Neural cell (in vitro differentiated cells): ENCODE results near the gene IGSF21. TPM values are rescaled to one million over a fixed set of nuclear protein-coding genes. Genes with fewer than 3 reads are reported as not detected.

Experiments used
- H2AFZ ChIP-seq: fragments of 200-600, 300-800 bp; sonication (generic), shearing (Covaris generic); 2 replicates; pipeline ENCODE4 v1.6.0; 2014; ENCODE audit warnings: low read depth, mild to moderate bottlenecking, antibody characterized with exemption, low read length, moderate library complexity
- H3F3A ChIP-seq: fragments of 200-600 bp; shearing (Covaris generic); 2 replicates; pipeline ENCODE4 v1.6.1; 2016; ENCODE audit warnings: mild to moderate bottlenecking, moderate library complexity, mixed read lengths, antibody characterized with exemption, low read length; ENCODE audit not compliant: insufficient read depth, poor library complexity, severe bottlenecking
- H3K27ac ChIP-seq: fragments of 200-600, 300-800 bp; sonication (generic), shearing (Covaris generic); 2 replicates; pipeline ENCODE4 v1.5.1; 2014; ENCODE audit warnings: mild to moderate bottlenecking, low read length, moderate library complexity
- H3K27me3 ChIP-seq: fragments of 300-800, 200-600 bp; sonication (generic), shearing (Covaris generic); 2 replicates; pipeline ENCODE4 v1.6.0; 2014; ENCODE audit warnings: mild to moderate bottlenecking, low read depth, low read length, moderate library complexity; ENCODE audit not compliant: insufficient read depth
- H3K36me3 ChIP-seq: fragments of 300-800, 200-600 bp; sonication (generic), shearing (Covaris generic); 2 replicates; pipeline ENCODE4 v1.5.1; 2014; ENCODE audit warnings: mild to moderate bottlenecking, antibody characterized with exemption, low read length, moderate library complexity; ENCODE audit not compliant: insufficient read depth
- H3K4me2 ChIP-seq: fragments of 300-800, 200-600 bp; sonication (generic), shearing (Covaris generic); 2 replicates; pipeline ENCODE4 v1.6.0; 2014; ENCODE audit warnings: mild to moderate bottlenecking, low read length
- H3K4me3 ChIP-seq: fragments of 300-800, 200-600 bp; sonication (generic), shearing (Covaris generic); 2 replicates; pipeline ENCODE4 v1.5.1; 2014; ENCODE audit warnings: mild to moderate bottlenecking, low read length, moderate library complexity
- H3K79me2 ChIP-seq: fragments of 200-600 bp; shearing (Covaris generic); replicated peaks from 2 replicates; pipeline ENCODE4 v1.6.0; 2014; ENCODE audit warnings: mild to moderate bottlenecking, low read length, moderate library complexity; ENCODE audit not compliant: insufficient read depth
- H3K9ac ChIP-seq: fragments of 300-800, 200-600 bp; sonication (generic), shearing (Covaris generic); 2 replicates; pipeline ENCODE4 v1.6.1; 2016; ENCODE audit warnings: mild to moderate bottlenecking, low read length, mixed read lengths
- H3K9me2 ChIP-seq: fragments of 200-600 bp; shearing (Covaris generic); 2 replicates; pipeline ENCODE4 v1.6.1; 2016; ENCODE audit warnings: mild to moderate bottlenecking, low read length, mixed read lengths; ENCODE audit not compliant: insufficient read depth
- H3K9me3 ChIP-seq: fragments of 200-600, 300-800 bp; sonication (generic), shearing (Covaris generic); 2 replicates; pipeline ENCODE4 v1.6.1; 2016; ENCODE audit warnings: mild to moderate bottlenecking, mixed run types, low read length, moderate library complexity, mixed read lengths
- H4K20me1 ChIP-seq: fragments of 200-600 bp; shearing (Covaris generic); 2 replicates; pipeline ENCODE4 v1.6.1; 2016; ENCODE audit warnings: mild to moderate bottlenecking, mixed run types; ENCODE audit not compliant: insufficient read depth
- EP300 ChIP-seq: fragments of 450-650 bp; conservative IDR thresholded peaks from 2 replicates; pipeline ENCODE4 v1.6.1; 2014; ENCODE audit warnings: antibody characterized with exemption, mild to moderate bottlenecking, moderate library complexity; ENCODE audit not compliant: poor library complexity, severe bottlenecking
- EZH2 ChIP-seq: fragments of 200-600, 300-800 bp; shearing (Covaris generic), sonication (generic); IDR thresholded peaks from 2 replicates; pipeline ENCODE4 v1.6.1; 2014; ENCODE audit warnings: antibody characterized with exemption, low read length, borderline replicate concordance, mild to moderate bottlenecking; ENCODE audit not compliant: insufficient read depth, poor library complexity, severe bottlenecking
- MXI1 ChIP-seq: fragments of 450-650 bp; conservative IDR thresholded peaks from 2 replicates; pipeline ENCODE4 v1.6.1; 2014; ENCODE audit warnings: antibody characterized with exemption, mild to moderate bottlenecking; ENCODE audit not compliant: poor library complexity, severe bottlenecking
- POLR2AphosphoS5 ChIP-seq: IDR thresholded peaks from 2 replicates; pipeline ENCODE4 v1.6.1; 2012
- RAD21 ChIP-seq: fragments of 450-650 bp; conservative IDR thresholded peaks from 2 replicates; pipeline ENCODE4 v1.6.1; 2014; ENCODE audit warnings: antibody characterized with exemption, mild to moderate bottlenecking, moderate library complexity
- SMC3 ChIP-seq: fragments of 450-650 bp; conservative IDR thresholded peaks from 2 replicates; pipeline ENCODE4 v1.6.1; 2014; ENCODE audit warnings: antibody characterized with exemption, mild to moderate bottlenecking, moderate library complexity; ENCODE audit not compliant: poor library complexity
- TAF1 ChIP-seq: IDR thresholded peaks from 2 replicates; pipeline ENCODE4 v1.6.1; 2012; ENCODE audit warnings: low read depth
- polyA plus RNA-seq: library from polyadenylated mRNA; depleted of rRNA; stranded (reverse); fragments of >200 nt; gene quantifications from 2 replicates; pipeline ENCODE4 v1.2.3, GENCODE V29; 2014
- TF ChIP-seq, protein P1 (sequence below): IDR thresholded peaks from 2 replicates; pipeline ENCODE4 v1.6.1; 2012; ENCODE audit warnings: borderline replicate concordance
- TF ChIP-seq, protein P2 (sequence below): fragments of 450-650 bp; IDR thresholded peaks from 2 replicates; pipeline ENCODE4 v1.5.1; 2014; ENCODE audit warnings: antibody characterized with exemption, mild to moderate bottlenecking, moderate library complexity; ENCODE audit not compliant: poor library complexity, severe bottlenecking

Gene IGSF21
- polyA plus RNA-seq, 1 donor from 2014 or later, result 2.4 TPM

DNA sequence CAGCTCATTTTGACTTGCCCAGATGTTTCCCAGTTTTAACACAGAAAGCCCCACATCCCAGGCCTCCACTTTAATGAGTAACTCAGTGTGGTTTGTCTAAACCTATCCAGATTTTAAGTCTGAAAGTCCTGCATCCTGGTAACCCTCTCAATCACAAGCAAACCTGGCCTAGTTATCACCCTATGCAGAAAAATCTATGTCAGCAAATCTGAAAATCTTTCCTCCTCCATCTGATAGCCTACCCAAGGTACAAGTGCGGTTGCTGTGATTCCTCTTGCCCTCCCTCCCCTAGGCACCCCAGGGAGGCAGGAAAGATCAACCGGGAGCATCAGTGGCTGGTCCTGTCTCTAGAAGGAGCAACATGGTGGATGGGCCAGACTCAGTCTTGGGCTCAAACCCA is 163.7 kb downstream of the IGSF21 start:
- Histone ChIP-seq H3K9me3 (no peaks in the 10 kb centered on the region), H3K4me3 (no peak overlapping the region), H3K79me2 (no peaks in the 10 kb centered on the region), H2AFZ (no peak overlapping the region), H3K9ac (no peak overlapping the region), H3K9me2 (no peaks in the 10 kb centered on the region), H3K27ac (no peak overlapping the region), H3K4me2 (no peak overlapping the region), H4K20me1 (no peaks in the 10 kb centered on the region), H3K36me3 (no peaks in the 10 kb centered on the region), H3K27me3 (no peaks in the 10 kb centered on the region), H3F3A (no peaks in the 10 kb centered on the region)
- TF ChIP-seq, protein P1, sequence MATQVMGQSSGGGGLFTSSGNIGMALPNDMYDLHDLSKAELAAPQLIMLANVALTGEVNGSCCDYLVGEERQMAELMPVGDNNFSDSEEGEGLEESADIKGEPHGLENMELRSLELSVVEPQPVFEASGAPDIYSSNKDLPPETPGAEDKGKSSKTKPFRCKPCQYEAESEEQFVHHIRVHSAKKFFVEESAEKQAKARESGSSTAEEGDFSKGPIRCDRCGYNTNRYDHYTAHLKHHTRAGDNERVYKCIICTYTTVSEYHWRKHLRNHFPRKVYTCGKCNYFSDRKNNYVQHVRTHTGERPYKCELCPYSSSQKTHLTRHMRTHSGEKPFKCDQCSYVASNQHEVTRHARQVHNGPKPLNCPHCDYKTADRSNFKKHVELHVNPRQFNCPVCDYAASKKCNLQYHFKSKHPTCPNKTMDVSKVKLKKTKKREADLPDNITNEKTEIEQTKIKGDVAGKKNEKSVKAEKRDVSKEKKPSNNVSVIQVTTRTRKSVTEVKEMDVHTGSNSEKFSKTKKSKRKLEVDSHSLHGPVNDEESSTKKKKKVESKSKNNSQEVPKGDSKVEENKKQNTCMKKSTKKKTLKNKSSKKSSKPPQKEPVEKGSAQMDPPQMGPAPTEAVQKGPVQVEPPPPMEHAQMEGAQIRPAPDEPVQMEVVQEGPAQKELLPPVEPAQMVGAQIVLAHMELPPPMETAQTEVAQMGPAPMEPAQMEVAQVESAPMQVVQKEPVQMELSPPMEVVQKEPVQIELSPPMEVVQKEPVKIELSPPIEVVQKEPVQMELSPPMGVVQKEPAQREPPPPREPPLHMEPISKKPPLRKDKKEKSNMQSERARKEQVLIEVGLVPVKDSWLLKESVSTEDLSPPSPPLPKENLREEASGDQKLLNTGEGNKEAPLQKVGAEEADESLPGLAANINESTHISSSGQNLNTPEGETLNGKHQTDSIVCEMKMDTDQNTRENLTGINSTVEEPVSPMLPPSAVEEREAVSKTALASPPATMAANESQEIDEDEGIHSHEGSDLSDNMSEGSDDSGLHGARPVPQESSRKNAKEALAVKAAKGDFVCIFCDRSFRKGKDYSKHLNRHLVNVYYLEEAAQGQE, result no peak
- TF ChIP-seq EP300 (no peak), EZH2 (no peak), MXI1 (no peak), RAD21 (no peak), POLR2AphosphoS5 (no peak), TAF1 (no peak), SMC3 (no peak)
- TF ChIP-seq, protein P2, sequence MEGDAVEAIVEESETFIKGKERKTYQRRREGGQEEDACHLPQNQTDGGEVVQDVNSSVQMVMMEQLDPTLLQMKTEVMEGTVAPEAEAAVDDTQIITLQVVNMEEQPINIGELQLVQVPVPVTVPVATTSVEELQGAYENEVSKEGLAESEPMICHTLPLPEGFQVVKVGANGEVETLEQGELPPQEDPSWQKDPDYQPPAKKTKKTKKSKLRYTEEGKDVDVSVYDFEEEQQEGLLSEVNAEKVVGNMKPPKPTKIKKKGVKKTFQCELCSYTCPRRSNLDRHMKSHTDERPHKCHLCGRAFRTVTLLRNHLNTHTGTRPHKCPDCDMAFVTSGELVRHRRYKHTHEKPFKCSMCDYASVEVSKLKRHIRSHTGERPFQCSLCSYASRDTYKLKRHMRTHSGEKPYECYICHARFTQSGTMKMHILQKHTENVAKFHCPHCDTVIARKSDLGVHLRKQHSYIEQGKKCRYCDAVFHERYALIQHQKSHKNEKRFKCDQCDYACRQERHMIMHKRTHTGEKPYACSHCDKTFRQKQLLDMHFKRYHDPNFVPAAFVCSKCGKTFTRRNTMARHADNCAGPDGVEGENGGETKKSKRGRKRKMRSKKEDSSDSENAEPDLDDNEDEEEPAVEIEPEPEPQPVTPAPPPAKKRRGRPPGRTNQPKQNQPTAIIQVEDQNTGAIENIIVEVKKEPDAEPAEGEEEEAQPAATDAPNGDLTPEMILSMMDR, result no peak

- H3K9ac ChIP-seq, result no peak overlapping the region
- H3K27me3 ChIP-seq, result no peaks in the 10 kb centered on the region
- H3K9me2 ChIP-seq, result no peaks in the 10 kb centered on the region
- H3F3A ChIP-seq, result peaks cover 5% of the 10 kb centered on the region
- H3K79me2 ChIP-seq, result no peaks in the 10 kb centered on the region
- H3K4me3 ChIP-seq, result no peak overlapping the region
- H2AFZ ChIP-seq, result no peak overlapping the region
- no peaks in the 10 kb centered on the region for H3K36me3 ChIP-seq
- H3K4me2 ChIP-seq, result no peak overlapping the region
- no peaks in the 10 kb centered on the region for H4K20me1 ChIP-seq
- no peak overlapping the region for H3K27ac ChIP-seq
- H3K9me3 ChIP-seq, result no peaks in the 10 kb centered on the region
- TF ChIP-seq SMC3 (no peak), RAD21 (no peak), MXI1 (no peak), EP300 (no peak), TAF1 (no peak), POLR2AphosphoS5 (no peak), EZH2 (no peak)
- TF ChIP-seq, protein P1, result no peak
- TF ChIP-seq, protein P2, result no peak
Observed at GRCh38 chr1:18278946-18279345, 171.3 kb downstream of the IGSF21 start.
